ENCODE data around the gene ZCCHC3.
A peak's percentile ranks its signal among the peaks of the same experiment; 100 is the strongest.

GRCh38 chr20:325045-325888, 27.9 kb downstream of the ZCCHC3 start, which contains the start of gene SOX12:
- TF ChIP-seq POLR2A (IDR thresholded peaks at IDR 0.05; ENCODE audit: low read depth, low read length): peak; percentile 47; the same call in 1 of the 2 replicates
- TF ChIP-seq POLR2AphosphoS5 (IDR thresholded peaks at IDR 0.05; ENCODE audit: low read depth, low read length): peak; percentile 36; the same call in 1 of the 2 replicates
- peak; percentile 67; the same call in 1 of the 2 replicates for TF ChIP-seq TAF1 (IDR thresholded peaks at IDR 0.05; ENCODE audit: borderline replicate concordance, low read depth, low read length)
